BLaER1 (cell line): ENCODE results near the gene ICAM3.
A peak's percentile ranks its signal among the peaks of the same experiment; 100 is the strongest.

Experiments used
- H3K27ac ChIP-seq: shearing (Covaris generic); formaldehyde crosslinking; 2 replicates; pipeline ENCODE4 v1.8.1; 2022
- H3K27me3 ChIP-seq: shearing (Covaris generic); formaldehyde crosslinking; 2 replicates; pipeline ENCODE4 v1.8.1; 2022
- H3K36me3 ChIP-seq: shearing (Covaris generic); formaldehyde crosslinking; 2 replicates; pipeline ENCODE4 v1.8.1; 2022
- H3K4me1 ChIP-seq: shearing (Covaris generic); formaldehyde crosslinking; 2 replicates; pipeline ENCODE4 v1.8.1; 2022
- H3K4me2 ChIP-seq: shearing (Covaris generic); formaldehyde crosslinking; 2 replicates; pipeline ENCODE4 v1.8.1; 2022
- H3K4me3 ChIP-seq: shearing (Covaris generic); formaldehyde crosslinking; 2 replicates; pipeline ENCODE4 v1.8.1; 2022
- H3K9ac ChIP-seq: shearing (Covaris generic); formaldehyde crosslinking; 2 replicates; pipeline ENCODE4 v1.8.1; 2022
- H3K9me3 ChIP-seq: shearing (Covaris generic); formaldehyde crosslinking; 2 replicates; pipeline ENCODE4 v1.8.1; 2022
- H4K20me1 ChIP-seq: shearing (Covaris generic); formaldehyde crosslinking; 2 replicates; pipeline ENCODE4 v1.8.1; 2022
- Cebpa-rat ChIP-seq: shearing (Covaris generic); IDR thresholded peaks from 2 replicates; pipeline ENCODE4 v1.8.1; 2022

The ICAM3 gene

DNA sequence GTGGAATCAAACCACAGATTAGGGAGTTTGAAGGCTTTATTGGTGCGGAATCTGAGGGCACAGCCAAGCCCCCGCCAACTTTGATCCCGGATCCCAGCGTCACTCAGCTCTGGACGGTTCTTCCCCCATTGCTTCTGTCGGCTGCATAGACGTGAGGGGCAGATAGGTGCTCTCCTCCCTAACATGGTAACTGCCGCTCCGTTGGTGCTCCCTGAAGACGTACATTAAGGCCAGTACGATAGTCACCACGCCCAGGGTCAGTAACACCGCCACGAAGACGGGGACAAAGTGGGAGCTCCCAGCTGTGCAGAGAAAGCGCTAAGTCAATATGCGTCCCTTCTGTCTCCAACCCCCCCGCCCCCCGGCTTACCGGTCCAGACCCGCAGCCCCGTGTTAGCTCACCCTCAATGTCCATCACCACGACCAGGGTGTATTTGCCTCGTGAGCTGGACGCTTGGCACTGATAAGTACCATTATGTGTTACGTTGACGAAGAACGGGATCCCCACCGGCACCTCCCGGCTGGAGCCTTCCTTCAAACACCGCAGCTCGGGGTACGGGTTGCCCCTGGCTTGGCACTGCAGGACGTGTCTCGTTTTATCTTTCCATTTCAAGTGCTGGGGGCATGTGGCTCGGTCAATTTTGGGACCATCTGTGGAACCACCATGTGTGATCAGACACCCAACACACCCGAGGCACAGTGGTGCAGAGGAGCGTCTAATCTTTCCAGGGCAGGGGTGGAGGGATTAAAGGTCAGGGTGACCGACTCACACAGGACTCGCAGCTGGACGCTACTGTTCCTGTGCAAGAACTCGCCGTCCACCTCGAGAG, 5.5 kb downstream of the ICAM3 start:
- no peak for TF ChIP-seq Cebpa-rat
- H3K4me2 ChIP-seq = peak overlapping the region; percentile 86
- no peaks in the 10 kb centered on the region for H3K27me3 ChIP-seq
- peak overlapping the region; percentile 71 for H3K9ac ChIP-seq
- H3K4me1 ChIP-seq = peaks cover 35% of the 10 kb centered on the region
- H4K20me1 ChIP-seq = peaks cover 40% of the 10 kb centered on the region
- peak overlapping the region; percentile 79 for H3K4me3 ChIP-seq
- H3K27ac ChIP-seq = peak overlapping the region; percentile 73
- peaks cover 36% of the 10 kb centered on the region for H3K36me3 ChIP-seq
- H3K9me3 ChIP-seq = no peaks in the 10 kb centered on the region

DNA sequence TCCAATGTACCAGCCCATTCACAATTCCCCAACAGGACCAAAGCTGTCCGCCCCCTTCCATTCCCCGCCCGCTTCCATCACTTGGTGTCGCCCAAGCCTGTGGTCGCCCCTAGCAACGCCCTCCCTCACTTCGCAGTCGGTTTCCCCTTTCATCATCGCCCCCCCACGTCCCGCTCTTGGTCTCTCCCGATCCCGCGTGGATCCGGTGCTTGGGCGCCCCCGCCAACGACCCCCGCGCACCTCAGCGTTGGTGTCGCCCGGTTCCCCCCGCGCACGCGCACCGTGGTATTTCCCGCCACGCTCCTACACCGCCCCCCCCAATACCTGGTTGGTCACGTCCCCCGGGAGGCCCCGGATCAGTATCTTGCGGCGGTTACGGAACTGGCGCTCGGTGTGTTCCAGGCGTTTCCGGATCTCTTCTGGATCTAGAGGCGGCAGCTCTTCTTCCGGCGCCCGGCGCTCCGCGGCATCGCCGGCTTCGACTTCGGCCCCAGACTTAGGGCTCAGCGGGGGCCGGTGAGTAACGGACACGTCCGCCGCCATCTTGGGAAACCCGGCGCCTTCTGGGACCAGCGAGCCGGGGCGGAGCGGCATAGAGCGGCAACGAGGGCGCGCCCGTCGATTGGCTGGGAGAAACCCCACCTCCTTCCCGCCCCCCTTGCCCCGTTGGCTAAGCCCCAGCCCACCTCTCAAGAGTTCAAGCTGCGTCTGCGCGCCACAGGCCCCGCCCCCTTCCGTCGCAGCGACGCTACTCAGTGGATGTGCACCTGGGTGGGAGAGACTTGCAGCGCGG, 6.3 kb downstream of the ICAM3 start, which contains the start of gene RAVER1:
TSS of gene RAVER1 (minus strand) at position 565 of the 793 bp plus-strand sequence. CDS start at position 543, 22 bp downstream.
- peaks cover 48% of the 10 kb centered on the region for H4K20me1 ChIP-seq
- peaks cover 44% of the 10 kb centered on the region for H3K36me3 ChIP-seq
- H3K27me3 ChIP-seq = no peaks in the 10 kb centered on the region
- peak within 1 kb of the TSS; percentile 93 for H3K4me2 ChIP-seq
- peak within 1 kb of the TSS; percentile 96 for H3K9ac ChIP-seq
- H3K4me3 ChIP-seq = peak within 1 kb of the TSS; percentile 79
- no peaks in the 10 kb centered on the region for H3K9me3 ChIP-seq
- H3K4me1 ChIP-seq = peaks cover 32% of the 10 kb centered on the region
- TF ChIP-seq Cebpa-rat = no peak
- H3K27ac ChIP-seq = peak within 1 kb of the TSS; percentile 99

DNA sequence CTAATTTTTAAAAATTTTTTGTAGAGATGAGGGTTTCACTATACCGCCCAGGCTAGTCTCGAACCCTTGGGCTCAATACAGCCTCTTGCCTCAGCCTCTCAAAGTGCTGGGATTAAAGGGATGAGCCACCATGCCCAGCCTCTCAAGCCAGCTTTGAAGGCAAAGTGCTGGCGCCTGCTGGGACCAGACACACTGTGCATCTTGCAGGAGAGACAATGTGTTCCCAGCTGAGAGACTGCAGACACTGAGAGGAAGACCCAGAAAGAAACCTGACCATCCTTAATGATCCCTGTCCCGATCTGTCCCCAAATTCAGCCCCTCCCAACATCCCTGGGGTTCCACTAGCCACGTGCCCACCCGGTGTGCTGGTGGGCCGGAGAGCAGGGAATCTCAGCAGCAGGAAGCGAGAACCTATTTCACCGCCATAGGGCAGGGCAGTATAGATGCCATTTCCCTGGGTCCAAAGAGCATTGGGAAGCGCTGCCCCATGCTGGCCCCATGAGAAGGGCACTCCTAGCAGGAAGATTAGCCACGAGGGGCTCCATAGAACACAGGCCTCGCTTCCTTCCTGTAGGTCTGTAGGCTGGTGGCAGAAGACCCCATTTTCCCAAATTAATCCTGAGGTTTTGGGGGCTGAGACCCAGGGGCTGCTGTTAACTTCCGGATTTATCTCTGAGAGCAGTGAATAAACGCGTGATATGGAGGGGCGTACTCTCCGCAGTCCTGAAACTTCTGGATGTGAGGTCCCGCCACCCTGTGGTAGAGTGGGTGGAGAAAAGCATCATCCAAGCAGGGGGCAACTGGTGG, 7.1 kb downstream of the ICAM3 start:
- Histone ChIP-seq H3K9ac (peak overlapping the region; percentile 96), H3K27me3 (no peaks in the 10 kb centered on the region), H3K4me1 (peaks cover 40% of the 10 kb centered on the region), H3K36me3 (peaks cover 52% of the 10 kb centered on the region), H3K27ac (peak overlapping the region; percentile 99), H3K4me2 (peak overlapping the region; percentile 93), H4K20me1 (peaks cover 56% of the 10 kb centered on the region), H3K9me3 (no peaks in the 10 kb centered on the region), H3K4me3 (peak overlapping the region; percentile 79)
- TF ChIP-seq Cebpa-rat = no peak

DNA sequence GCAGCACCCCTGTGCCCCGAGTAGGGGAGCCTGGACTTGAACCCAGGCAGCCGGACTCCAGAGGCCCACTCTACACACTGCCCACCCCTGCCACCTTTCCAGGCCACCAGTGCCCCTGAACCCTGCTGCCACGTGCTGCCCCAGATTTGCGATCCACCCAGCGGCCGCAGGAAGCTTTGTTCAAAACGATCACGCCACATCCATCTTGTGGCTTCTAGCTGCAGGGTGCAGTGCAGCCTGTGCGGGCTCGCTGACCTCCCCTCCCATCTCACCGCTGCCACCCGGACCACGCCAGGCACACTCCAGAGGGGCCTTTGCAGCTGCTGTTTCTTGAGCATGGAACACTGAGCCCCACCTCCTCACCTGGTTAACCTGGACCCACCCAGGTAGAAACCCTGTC, 9.9 kb downstream of the ICAM3 start:
- H3K9ac ChIP-seq = no peak overlapping the region
- no peaks in the 10 kb centered on the region for H3K27me3 ChIP-seq
- peaks cover 84% of the 10 kb centered on the region for H4K20me1 ChIP-seq
- H3K4me1 ChIP-seq = peaks cover 62% of the 10 kb centered on the region
- H3K27ac ChIP-seq = no peak overlapping the region
- no peak overlapping the region for H3K4me3 ChIP-seq
- no peaks in the 10 kb centered on the region for H3K9me3 ChIP-seq
- H3K4me2 ChIP-seq = no peak overlapping the region
- TF ChIP-seq Cebpa-rat = no peak
- peaks cover 67% of the 10 kb centered on the region for H3K36me3 ChIP-seq

DNA sequence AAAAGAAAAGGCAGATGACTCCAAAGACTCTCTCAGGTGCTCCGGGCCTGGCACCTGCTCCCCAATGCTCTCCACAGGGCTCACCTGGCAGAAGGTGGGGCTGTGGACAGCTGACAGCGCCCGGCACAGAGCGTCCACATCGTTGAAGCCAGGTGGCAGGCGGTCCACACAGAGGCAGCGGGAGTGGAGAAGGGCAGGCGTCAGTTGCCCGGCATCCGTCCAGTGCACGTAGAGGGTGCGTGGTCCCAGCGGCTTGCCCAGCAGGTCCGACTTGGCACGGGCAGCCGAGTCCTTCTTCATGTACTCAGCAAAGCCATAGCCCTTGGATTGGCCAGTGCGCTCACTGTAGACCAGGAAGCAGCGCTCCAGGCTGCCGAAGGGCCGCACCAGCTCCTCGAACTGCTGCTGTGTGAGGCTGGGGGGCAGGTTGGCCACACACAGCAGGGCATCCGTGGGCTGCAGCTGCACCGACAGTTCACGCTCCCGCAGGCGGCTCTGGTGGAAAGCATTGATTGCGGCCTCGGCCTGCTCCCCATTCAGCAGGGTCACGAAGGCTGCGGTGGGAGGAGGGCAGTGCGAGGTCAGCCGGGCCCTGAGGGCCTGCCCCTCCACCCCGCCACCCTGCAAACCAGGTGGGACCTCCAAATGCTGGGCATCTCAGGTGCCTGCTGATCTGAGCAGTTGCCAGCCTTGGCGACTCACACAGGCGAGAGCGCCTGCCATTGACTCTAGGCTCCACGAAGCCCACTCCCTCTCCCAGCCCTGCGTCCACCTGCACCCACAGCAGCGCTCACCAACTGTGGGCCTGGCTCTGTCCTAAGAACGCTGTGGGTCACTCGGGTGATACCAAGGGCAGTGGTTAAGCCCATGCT, 10.6 kb downstream of the ICAM3 start:
- no peak for TF ChIP-seq Cebpa-rat
- H3K9ac ChIP-seq = no peak overlapping the region
- peaks cover 92% of the 10 kb centered on the region for H4K20me1 ChIP-seq
- peaks cover 62% of the 10 kb centered on the region for H3K4me1 ChIP-seq
- peaks cover 75% of the 10 kb centered on the region for H3K36me3 ChIP-seq
- no peaks in the 10 kb centered on the region for H3K9me3 ChIP-seq
- H3K27ac ChIP-seq = no peak overlapping the region
- H3K4me2 ChIP-seq = 0 out of 2 replicates have a peak overlapping the region, but pooled peaks have one; percentile 75
- no peaks in the 10 kb centered on the region for H3K27me3 ChIP-seq
- H3K4me3 ChIP-seq = no peak overlapping the region

DNA sequence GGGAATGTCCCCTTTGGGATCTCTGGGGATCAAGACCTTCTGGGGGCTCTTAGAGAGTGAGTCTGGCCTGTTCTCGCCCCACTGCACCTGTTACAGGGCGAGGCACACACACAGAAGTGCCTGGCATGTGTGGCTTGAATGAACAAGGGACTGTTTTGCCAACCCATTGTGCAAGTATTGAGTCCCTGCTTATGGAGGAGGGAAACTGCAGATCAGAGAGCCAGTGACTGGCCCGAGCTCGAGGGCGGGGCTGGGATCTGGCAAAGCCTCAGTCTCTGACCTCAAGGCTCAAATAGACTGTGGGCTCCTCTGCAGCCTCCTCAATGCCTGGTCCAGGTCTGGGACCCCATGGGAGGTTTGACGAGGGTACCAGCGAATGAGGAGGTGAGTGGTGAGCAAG, 11.6 kb downstream of the ICAM3 start:
- Histone ChIP-seq H3K9me3 (no peaks in the 10 kb centered on the region), H3K4me1 (peaks cover 71% of the 10 kb centered on the region), H4K20me1 (peaks cover 100% of the 10 kb centered on the region), H3K27ac (no peak overlapping the region), H3K4me2 (peak overlapping the region; percentile 75), H3K27me3 (no peaks in the 10 kb centered on the region), H3K9ac (no peak overlapping the region), H3K36me3 (peaks cover 76% of the 10 kb centered on the region), H3K4me3 (no peak overlapping the region)
- no peak for TF ChIP-seq Cebpa-rat

DNA sequence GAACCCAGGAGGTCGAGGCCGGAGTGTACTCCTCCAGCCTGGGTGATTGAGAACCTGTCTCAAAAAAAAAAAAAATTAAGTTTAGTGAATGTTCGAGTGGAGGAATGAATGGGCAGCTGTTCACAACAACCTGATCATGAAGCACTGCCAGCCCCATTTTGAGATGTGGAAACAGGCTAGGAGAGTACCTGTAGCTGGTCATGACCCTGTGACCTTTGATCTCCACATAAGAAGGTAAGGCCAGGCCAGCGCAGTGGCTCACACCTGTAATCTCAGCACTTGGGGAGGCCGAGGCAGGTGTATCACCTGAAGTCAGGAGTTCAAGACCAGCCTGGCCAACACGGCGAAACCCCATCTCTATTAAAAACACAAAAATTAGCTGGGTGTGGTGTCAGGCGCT, 13.7 kb downstream of the ICAM3 start:
- Histone ChIP-seq H4K20me1 (peaks cover 100% of the 10 kb centered on the region), H3K9me3 (no peaks in the 10 kb centered on the region), H3K9ac (no peak overlapping the region; the same call in 1 of the 2 replicates), H3K4me1 (peaks cover 75% of the 10 kb centered on the region), H3K4me2 (peak overlapping the region; percentile 75), H3K27ac (peak overlapping the region; percentile 55; the same call in 1 of the 2 replicates), H3K36me3 (peaks cover 84% of the 10 kb centered on the region), H3K27me3 (no peaks in the 10 kb centered on the region), H3K4me3 (peak overlapping the region; percentile 17; the same call in 1 of the 2 replicates)
- TF ChIP-seq Cebpa-rat = no peak

DNA sequence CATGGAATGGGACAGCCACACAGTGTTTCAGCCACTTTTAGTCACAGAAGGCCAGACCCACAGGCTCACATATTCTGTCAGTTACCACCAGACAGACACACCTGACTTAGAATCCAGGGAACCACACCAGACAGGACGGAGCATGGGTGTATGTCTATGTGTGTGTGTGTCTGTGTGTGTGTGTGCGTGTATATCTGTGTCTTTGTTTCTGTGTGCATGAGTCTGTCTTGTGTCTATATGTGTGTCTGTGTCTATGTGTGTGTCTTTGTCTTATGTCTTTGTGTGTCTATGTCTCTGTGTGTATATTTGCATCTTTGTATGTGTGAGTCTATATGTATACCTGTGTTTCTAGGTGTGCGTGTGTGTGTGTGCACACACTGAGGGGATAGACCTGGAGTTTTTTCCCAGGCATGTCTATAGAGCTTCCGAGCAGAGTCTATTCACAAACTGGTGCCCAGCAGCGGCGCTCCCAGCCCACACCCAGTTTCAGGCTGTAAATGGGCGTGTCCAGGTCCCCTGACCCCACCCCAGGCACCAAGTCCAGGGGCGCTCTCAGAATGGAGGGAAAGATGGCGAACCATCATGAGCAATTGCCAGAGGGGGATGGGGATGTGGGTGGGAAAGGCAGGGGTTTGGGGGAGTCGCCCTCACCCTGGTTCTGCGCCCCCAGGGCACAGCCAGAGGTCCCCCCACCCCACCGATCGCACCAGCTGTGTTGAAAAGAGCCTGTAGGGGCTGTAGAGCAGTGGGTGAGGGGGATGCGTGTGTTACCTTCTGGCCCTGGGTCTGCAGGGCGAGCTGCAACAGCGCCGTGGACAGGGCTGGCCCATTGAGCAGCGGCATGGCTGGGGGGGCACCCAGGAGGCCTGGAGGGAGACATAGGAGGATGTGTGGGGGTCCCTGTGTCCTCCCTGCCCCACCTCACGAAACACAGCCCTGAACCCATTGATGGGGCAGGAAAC, 17.3 kb downstream of the ICAM3 start:
- Histone ChIP-seq H3K27me3 (no peaks in the 10 kb centered on the region), H3K4me3 (0 out of 2 replicates have a peak overlapping the region, but pooled peaks have one; percentile 26), H3K9ac (peak overlapping the region; percentile 30; the same call in 1 of the 2 replicates), H4K20me1 (peaks cover 67% of the 10 kb centered on the region), H3K4me1 (peaks cover 64% of the 10 kb centered on the region), H3K4me2 (peak overlapping the region; percentile 75), H3K36me3 (peaks cover 80% of the 10 kb centered on the region), H3K27ac (peak overlapping the region; percentile 82), H3K9me3 (no peaks in the 10 kb centered on the region)
- TF ChIP-seq Cebpa-rat = no peak
